Body of pancreas (tissue), 4 donors: ENCODE data around the gene SNX11.
A peak's percentile ranks its signal among the peaks of the same experiment; 100 is the strongest.

Source experiments
- CTCF ChIP-seq, 7 experiments: fragments of 450-650 bp in 4 of 7; fragments of 200-600 bp in 3 of 7; sonication (generic) in 3 of 7; IDR thresholded peaks; one replicate each; pipeline ENCODE4 v1.5.1; 2016 to 2019; ENCODE audit warnings: antibody characterized with exemption in 7 of 7
- POLR2A ChIP-seq, 3 donors: fragments of 450-650 bp; IDR thresholded peaks; one replicate each; pipeline ENCODE4 v1.6.1; 2016; ENCODE audit warnings: antibody characterized with exemption in 3 of 3, mild to moderate bottlenecking in 2 of 3

- TF ChIP-seq CTCF (IDR thresholded peaks at IDR 0.05): peak; percentile 54 to 92 (median 80)
- TF ChIP-seq POLR2A (IDR thresholded peaks at IDR 0.05): no peak
These were observed 33.1 kb upstream of the SNX11 start for GRCh38 chr17:48074322-48075081.
